HepG2 (cell line): ENCODE measurements around the gene COMMD7. TPM values are rescaled to one million over a fixed set of nuclear protein-coding genes. Genes with fewer than 3 reads are reported as not detected.

Experiments
- CBX1 ChIP-seq: IDR thresholded peaks from one replicate; pipeline ENCODE4 v1.6.1; 2016; ENCODE audit warnings: antibody characterized with exemption, low read depth
- DNMT3B ChIP-seq: conservative IDR thresholded peaks from 2 replicates; pipeline ENCODE4 v1.6.1; 2016; ENCODE audit warnings: missing biosample characterization, control low read depth
- EP300 ChIP-seq, 3 experiments: sonication (generic) in 1 of 3; formaldehyde crosslinking in 1 of 3; IDR thresholded peaks; 2 replicates each; pipeline versions ENCODE4 v1.5.1 to v1.6.1; 2011 to 2020; ENCODE audit warnings: low read depth in 2 of 3, low read length in 2 of 3, borderline replicate concordance in 1 of 3, improper control_type of control experiment in 1 of 3, mild to moderate bottlenecking in 1 of 3, missing genetic modification reagents in 1 of 3, moderate library complexity in 1 of 3
- ETV5 ChIP-seq: IDR thresholded peaks from 2 replicates; pipeline ENCODE4 v1.6.1; 2018; ENCODE audit warnings: missing biosample characterization, missing genetic modification reagents, inconsistent platforms, borderline replicate concordance
- GZF1 ChIP-seq: sonication (generic); formaldehyde crosslinking; IDR thresholded peaks from 2 replicates; pipeline ENCODE4 v1.5.1; 2020; ENCODE audit warnings: mild to moderate bottlenecking, missing genetic modification reagents
- HOXD1 ChIP-seq: sonication (generic); formaldehyde crosslinking; IDR thresholded peaks from 2 replicates; pipeline ENCODE4 v1.5.0; 2020; ENCODE audit warnings: missing genetic modification reagents
- MAFF ChIP-seq: IDR thresholded peaks from 2 replicates; pipeline ENCODE4 v1.6.1; 2011; ENCODE audit warnings: low read depth, low read length, improper control_type of control experiment
- PBX3 ChIP-seq: sonication (generic); formaldehyde crosslinking; IDR thresholded peaks from 2 replicates; pipeline ENCODE4 v1.8.1; 2023; ENCODE audit warnings: missing genetic modification reagents, inconsistent platforms, borderline replicate concordance
- SMC3 ChIP-seq: IDR thresholded peaks from 2 replicates; pipeline ENCODE4 v1.6.1; 2011; ENCODE audit warnings: low read length, improper control_type of control experiment
- SP1 ChIP-seq, 2 experiments: fragments of 450-650 bp in 1 of 2; sonication (generic) in 1 of 2; formaldehyde crosslinking in 1 of 2; IDR thresholded peaks; 2 replicates each; pipeline versions ENCODE4 v1.4.0 to v1.6.1; 2016 to 2020; ENCODE audit warnings: missing genetic modification reagents in 1 of 2
- TOE1 ChIP-seq: sonication (generic); formaldehyde crosslinking; IDR thresholded peaks from 2 replicates; pipeline ENCODE4 v1.4.0; 2020; ENCODE audit warnings: mild to moderate bottlenecking, missing genetic modification reagents
- USF2 ChIP-seq, 2 experiments: sonication (generic) in 1 of 2; formaldehyde crosslinking in 1 of 2; IDR thresholded peaks; 2 replicates each; pipeline versions ENCODE4 v1.5.1 to v1.6.1; 2011 to 2020; ENCODE audit warnings: borderline replicate concordance in 1 of 2, low read depth in 1 of 2, low read length in 1 of 2, mild to moderate bottlenecking in 1 of 2, missing genetic modification reagents in 1 of 2, moderate library complexity in 1 of 2
- ZNF121 ChIP-seq: sonication (generic); formaldehyde crosslinking; IDR thresholded peaks from 2 replicates; pipeline ENCODE4 v1.5.0; 2020; ENCODE audit warnings: mild to moderate bottlenecking, missing genetic modification reagents
- ZNF253 ChIP-seq: sonication (generic); formaldehyde crosslinking; IDR thresholded peaks from 2 replicates; pipeline ENCODE4 v1.8.0; 2022; ENCODE audit warnings: mild to moderate bottlenecking, missing genetic modification reagents, borderline replicate concordance
- ZNF260 ChIP-seq: sonication (generic); formaldehyde crosslinking; IDR thresholded peaks from 2 replicates; pipeline ENCODE4 v1.4.0; 2020; ENCODE audit warnings: missing genetic modification reagents, low read depth, mild to moderate bottlenecking, borderline replicate concordance
- ZNF468 ChIP-seq: sonication (generic); formaldehyde crosslinking; IDR thresholded peaks from 2 replicates; pipeline ENCODE4 v1.8.0; 2022; ENCODE audit warnings: mild to moderate bottlenecking, moderate library complexity, missing genetic modification reagents
- ZNF530 ChIP-seq: sonication (generic); formaldehyde crosslinking; IDR thresholded peaks from 2 replicates; pipeline ENCODE4 v1.5.0; 2020; ENCODE audit warnings: low read depth, mild to moderate bottlenecking, missing genetic modification reagents
- ZNF615 ChIP-seq: sonication (generic); formaldehyde crosslinking; IDR thresholded peaks from 2 replicates; pipeline ENCODE4 v1.5.0; 2020; ENCODE audit warnings: mild to moderate bottlenecking, missing genetic modification reagents, borderline replicate concordance
- ZNF800 ChIP-seq: sonication (generic); formaldehyde crosslinking; IDR thresholded peaks from 2 replicates; pipeline ENCODE4 v1.4.0; 2020; ENCODE audit warnings: missing genetic modification reagents
- ZNF891 ChIP-seq: sonication (generic); formaldehyde crosslinking; IDR thresholded peaks from 2 replicates; pipeline ENCODE4 v1.5.0; 2020; ENCODE audit warnings: mild to moderate bottlenecking, missing genetic modification reagents
- ZSCAN20 ChIP-seq: sonication (generic); formaldehyde crosslinking; IDR thresholded peaks from 2 replicates; pipeline ENCODE4 v1.4.0; 2020; ENCODE audit warnings: missing genetic modification reagents, mild to moderate bottlenecking, borderline replicate concordance
- ZSCAN31 ChIP-seq: sonication (generic); formaldehyde crosslinking; IDR thresholded peaks from 2 replicates; pipeline ENCODE4 v1.5.0; 2020; ENCODE audit warnings: low read depth, mild to moderate bottlenecking, missing genetic modification reagents
- polyA plus RNA-seq, 8 experiments: library from polyadenylated mRNA; depleted of rRNA in 3 of 8; stranded (reverse) in 7 of 8; unstranded in 1 of 8; fragments of >200 nt; fragmentation: Illumina TruSeq in 4 of 8; extraction: Trizol in 4 of 8; gene quantifications; 2 replicates each; pipeline versions ENCODE4 v1.2.1 to v1.2.3, GENCODE V29; 2011 to 2016; ENCODE audit warnings: low read depth in 4 of 8, missing spikeins in 1 of 8, mixed read lengths in 1 of 8; ENCODE audit not compliant: insufficient read depth in 1 of 8
- total RNA-seq, 5 experiments: library from RNA; depleted of rRNA; stranded (reverse); fragments of >200 nt; fragmentation: Illumina TruSeq; extraction: Trizol; gene quantifications; 2 replicates each; pipeline ENCODE4 v1.2.3, GENCODE V29; 2016; ENCODE audit warnings: low read depth in 1 of 5

COMMD7 gene
- total and polyA plus RNA-seq, 2 of the 13 experiments (the other 11 are each of a cell fraction or from before 2014, with no cell fraction given), result 42.1 to 53.3 TPM

- TF ChIP-seq USF2 (IDR thresholded peaks at IDR 0.05; ENCODE audit: low read depth, low read length) (no peak), USF2 (CRISPR knock-in tag; IDR thresholded peaks at IDR 0.05; ENCODE audit: borderline replicate concordance) (no peak), EP300 (IDR thresholded peaks at IDR 0.05; ENCODE audit: low read depth in 2 of 2, low read length in 2 of 2) (peak; percentile 99), EP300 (CRISPR knock-in tag; IDR thresholded peaks at IDR 0.05; ENCODE audit: borderline replicate concordance) (peak; percentile 97), ETV5 (CRISPR knock-in tag) (peak; percentile 82), CBX1 (no peak), PBX3 (CRISPR knock-in tag) (no peak), ZNF121 (CRISPR knock-in tag) (peak; percentile 98), ZSCAN31 (CRISPR knock-in tag) (peak; percentile 94), ZNF253 (CRISPR knock-in tag) (0 out of 2 replicates have a peak, but pooled peaks have one; percentile 42), ZNF260 (CRISPR knock-in tag) (no peak), ZNF800 (peak; percentile 86; the same call in 1 of the 2 replicates), ZNF530 (no peak), HOXD1 (CRISPR knock-in tag) (peak; percentile 92), MAFF (peak; percentile 72), GZF1 (peak; percentile 90), DNMT3B (no peak; the same call in 1 of the 2 replicates), ZNF615 (no peak; the same call in 1 of the 2 replicates), SP1 (IDR thresholded peaks at IDR 0.05) (no peak), SP1 (CRISPR knock-in tag; IDR thresholded peaks at IDR 0.05) (no peak; the same call in 1 of the 2 replicates), TOE1 (CRISPR knock-in tag) (peak; percentile 98), ZNF468 (CRISPR knock-in tag) (peak; percentile 88; the same call in 1 of the 2 replicates), ZSCAN20 (CRISPR knock-in tag) (peak; percentile 94), SMC3 (peak; percentile 45; the same call in 1 of the 2 replicates), ZNF891 (no peak; the same call in 1 of the 2 replicates)
These were observed 57.4 kb downstream of the COMMD7 start (continued) for GRCh38 chr20:32685541-32686529.
